SK-N-SH treated with all-trans-retinoic acid at 6 μM for 48 hours (cell line): ENCODE measurements around the gene SEMA3D.

Experiments used
- CSDC2 ChIP-seq: fragments of 250-450 bp; sonication (Bioruptor Pico); IDR thresholded peaks from 2 replicates; pipeline ENCODE4 v1.5.0; 2020; ENCODE audit warnings: mild to moderate bottlenecking, moderate library complexity
- PPARA ChIP-seq: fragments of 250-450 bp; sonication (Bioruptor Pico); IDR thresholded peaks from 2 replicates; pipeline ENCODE4 v1.5.0; 2020; ENCODE audit warnings: mild to moderate bottlenecking, borderline replicate concordance
- TCF4 ChIP-seq: fragments of 250-450 bp; sonication (Bioruptor Pico); IDR thresholded peaks from 2 replicates; pipeline ENCODE4 v1.8.0; 2021; ENCODE audit warnings: mild to moderate bottlenecking, moderate library complexity, borderline replicate concordance
- ZFP3 ChIP-seq: fragments of 250-450 bp; sonication (Bioruptor Pico); IDR thresholded peaks from 2 replicates; pipeline ENCODE4 v1.5.0; 2020; ENCODE audit warnings: mild to moderate bottlenecking, moderate library complexity
- ZNF8 ChIP-seq: fragments of 450-650 bp; formaldehyde crosslinking; IDR thresholded peaks from 2 replicates; pipeline ENCODE4 v1.5.0; 2020; ENCODE audit warnings: mild to moderate bottlenecking, moderate library complexity
- TF ChIP-seq, protein P1 (sequence below): fragments of 250-450 bp; sonication (Bioruptor Pico); IDR thresholded peaks from 2 replicates; pipeline ENCODE4 v1.8.0; 2020; ENCODE audit warnings: mild to moderate bottlenecking, moderate library complexity, borderline replicate concordance
- TF ChIP-seq, protein P2 (sequence below): fragments of 250-450 bp; sonication (Bioruptor Pico); IDR thresholded peaks from 2 replicates; pipeline ENCODE4 v1.5.1; 2020; ENCODE audit warnings: low read depth, mild to moderate bottlenecking, moderate library complexity

GRCh38 chr7:85023916-85024315 is 162.9 kb downstream of the SEMA3D start:
- TF ChIP-seq, protein P1, sequence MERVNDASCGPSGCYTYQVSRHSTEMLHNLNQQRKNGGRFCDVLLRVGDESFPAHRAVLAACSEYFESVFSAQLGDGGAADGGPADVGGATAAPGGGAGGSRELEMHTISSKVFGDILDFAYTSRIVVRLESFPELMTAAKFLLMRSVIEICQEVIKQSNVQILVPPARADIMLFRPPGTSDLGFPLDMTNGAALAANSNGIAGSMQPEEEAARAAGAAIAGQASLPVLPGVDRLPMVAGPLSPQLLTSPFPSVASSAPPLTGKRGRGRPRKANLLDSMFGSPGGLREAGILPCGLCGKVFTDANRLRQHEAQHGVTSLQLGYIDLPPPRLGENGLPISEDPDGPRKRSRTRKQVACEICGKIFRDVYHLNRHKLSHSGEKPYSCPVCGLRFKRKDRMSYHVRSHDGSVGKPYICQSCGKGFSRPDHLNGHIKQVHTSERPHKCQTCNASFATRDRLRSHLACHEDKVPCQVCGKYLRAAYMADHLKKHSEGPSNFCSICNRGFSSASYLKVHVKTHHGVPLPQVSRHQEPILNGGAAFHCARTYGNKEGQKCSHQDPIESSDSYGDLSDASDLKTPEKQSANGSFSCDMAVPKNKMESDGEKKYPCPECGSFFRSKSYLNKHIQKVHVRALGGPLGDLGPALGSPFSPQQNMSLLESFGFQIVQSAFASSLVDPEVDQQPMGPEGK (CRISPR knock-in tag) = no peak
- TF ChIP-seq CSDC2 (CRISPR knock-in tag) = no peak
- TF ChIP-seq PPARA = no peak
- TF ChIP-seq ZNF8 (CRISPR knock-in tag) = no peak
- TF ChIP-seq, protein P2, sequence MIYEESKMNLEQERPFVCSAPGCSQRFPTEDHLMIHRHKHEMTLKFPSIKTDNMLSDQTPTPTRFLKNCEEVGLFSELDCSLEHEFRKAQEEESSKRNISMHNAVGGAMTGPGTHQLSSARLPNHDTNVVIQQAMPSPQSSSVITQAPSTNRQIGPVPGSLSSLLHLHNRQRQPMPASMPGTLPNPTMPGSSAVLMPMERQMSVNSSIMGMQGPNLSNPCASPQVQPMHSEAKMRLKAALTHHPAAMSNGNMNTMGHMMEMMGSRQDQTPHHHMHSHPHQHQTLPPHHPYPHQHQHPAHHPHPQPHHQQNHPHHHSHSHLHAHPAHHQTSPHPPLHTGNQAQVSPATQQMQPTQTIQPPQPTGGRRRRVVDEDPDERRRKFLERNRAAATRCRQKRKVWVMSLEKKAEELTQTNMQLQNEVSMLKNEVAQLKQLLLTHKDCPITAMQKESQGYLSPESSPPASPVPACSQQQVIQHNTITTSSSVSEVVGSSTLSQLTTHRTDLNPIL (CRISPR knock-in tag) = no peak
- no peak for TF ChIP-seq ZFP3
- no peak for TF ChIP-seq TCF4 (CRISPR knock-in tag)
